Stimulated activated CD8-positive, alpha-beta memory T cell treated with anti-CD3 and anti-CD28 coated beads, Interleukin-4, amount 100 ng/mL, for 48 hours (primary cell): Measurements from ENCODE around the gene ACTR3.

ENCODE experiments used
- DNase-seq: peaks from one replicate; pipeline ENCODE4 v3.0.0-alpha.2; 2020

ACTR3 gene

GRCh38 chr2:114007436-114007835, 117.5 kb downstream of the ACTR3 start:
- DNase-seq: no peak

DNA sequence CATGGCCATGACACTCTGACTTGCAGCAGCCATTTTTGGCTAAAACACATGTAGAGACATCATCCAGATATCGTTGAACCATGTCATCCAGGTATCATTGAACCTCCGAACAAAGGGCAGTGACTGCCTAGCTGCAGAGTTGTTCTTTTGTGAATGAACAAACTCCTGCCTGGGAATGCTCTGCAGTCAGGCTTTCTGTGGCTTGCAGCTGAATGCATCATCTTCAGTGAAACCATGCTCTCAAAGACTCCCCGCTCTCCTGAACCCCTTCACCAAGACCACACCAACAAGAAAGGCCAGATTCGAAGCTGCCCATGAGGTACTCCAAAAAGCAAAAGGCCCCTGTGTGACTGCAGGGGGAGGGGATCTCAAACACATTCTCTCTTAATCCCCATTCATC, 118.8 kb downstream of the ACTR3 start:
- no peak for DNase-seq

GRCh38 chr2:114009205-114009944, 119.5 kb downstream of the ACTR3 start:
- DNase-seq: no peak

GRCh38 chr2:114010001-114010400, 120.1 kb downstream of the ACTR3 start:
- no peak for DNase-seq

DNA sequence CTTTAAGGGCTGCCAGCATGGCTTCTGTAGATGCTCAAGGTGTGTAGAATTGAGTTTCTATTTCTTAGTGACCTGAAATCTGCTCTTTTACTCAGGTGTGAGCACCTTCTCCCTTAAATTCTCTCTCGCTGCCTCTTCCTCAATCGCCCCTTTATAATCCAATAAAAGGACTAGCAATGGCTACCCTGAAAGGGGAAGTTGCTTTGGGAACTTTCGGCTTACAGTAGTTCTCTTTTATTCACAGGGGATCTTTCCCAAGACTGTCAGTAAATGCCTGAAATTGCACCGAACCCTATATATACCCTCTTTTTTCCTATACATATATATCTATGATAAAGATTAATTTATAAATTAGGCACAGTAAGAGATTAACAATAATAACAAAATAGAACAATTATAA, 121.8 kb downstream of the ACTR3 start:
- no peak for DNase-seq
